Nucleus accumbens (tissue), 56 donors: ENCODE results near the gene TIAM2.
"Not testable (repeated sequence)": the region's sequence is repeated elsewhere in the genome, so short reads cannot be mapped to it uniquely, and the experiment has no call there.

Experiments used
- DNase-seq, 56 donors: peaks; one replicate each; lab custom pipeline; 2025; lab: John Stamatoyannopoulos, UW

The TIAM2 gene

DNA sequence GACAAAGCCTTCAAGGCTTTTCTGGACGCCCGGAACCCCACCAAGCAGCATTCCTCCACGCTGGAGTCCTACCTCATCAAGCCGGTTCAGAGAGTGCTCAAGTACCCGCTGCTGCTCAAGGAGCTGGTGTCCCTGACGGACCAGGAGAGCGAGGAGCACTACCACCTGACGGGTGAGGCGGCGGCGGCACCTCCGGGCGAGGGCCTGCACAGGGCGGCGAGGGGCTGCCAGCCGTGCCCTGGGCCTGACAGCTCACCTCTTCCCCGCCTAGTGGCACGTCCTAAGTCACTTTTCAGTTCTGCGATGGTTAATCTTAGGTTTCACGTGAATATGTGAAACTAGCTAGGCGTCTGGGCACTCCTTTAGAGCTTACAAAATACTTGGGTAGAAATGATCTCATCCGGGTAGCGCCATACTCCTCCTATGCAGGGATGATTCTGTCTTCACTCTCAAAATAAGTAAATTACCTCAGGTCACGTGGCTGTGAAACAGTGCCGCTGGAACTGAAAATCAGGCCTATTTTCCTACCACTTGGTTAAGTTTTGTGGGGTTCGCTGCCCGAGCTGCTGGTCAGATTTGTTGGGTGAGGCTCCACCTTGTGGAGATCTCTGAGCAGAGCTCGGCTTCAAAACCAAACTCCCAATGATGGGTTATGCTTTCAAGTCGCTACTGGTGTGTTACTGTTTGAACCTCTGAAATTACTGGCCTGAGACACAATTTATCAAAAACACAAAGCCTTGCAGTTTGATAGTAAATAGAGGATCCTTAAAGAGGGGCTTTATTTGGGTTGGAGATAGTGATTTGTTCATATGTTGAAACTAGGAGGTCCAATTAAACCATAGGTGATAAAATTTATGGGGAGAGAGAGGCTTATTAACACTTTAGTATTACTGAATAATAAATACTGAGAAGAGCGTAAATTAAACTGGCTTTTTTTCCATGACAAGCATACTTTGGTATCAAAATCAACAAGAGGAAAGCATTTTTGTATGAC, 253.2 kb downstream of the TIAM2 start:
- peak in 43 of 56 donors; percentile 14 to 79 (median 35) for DNase-seq

DNA sequence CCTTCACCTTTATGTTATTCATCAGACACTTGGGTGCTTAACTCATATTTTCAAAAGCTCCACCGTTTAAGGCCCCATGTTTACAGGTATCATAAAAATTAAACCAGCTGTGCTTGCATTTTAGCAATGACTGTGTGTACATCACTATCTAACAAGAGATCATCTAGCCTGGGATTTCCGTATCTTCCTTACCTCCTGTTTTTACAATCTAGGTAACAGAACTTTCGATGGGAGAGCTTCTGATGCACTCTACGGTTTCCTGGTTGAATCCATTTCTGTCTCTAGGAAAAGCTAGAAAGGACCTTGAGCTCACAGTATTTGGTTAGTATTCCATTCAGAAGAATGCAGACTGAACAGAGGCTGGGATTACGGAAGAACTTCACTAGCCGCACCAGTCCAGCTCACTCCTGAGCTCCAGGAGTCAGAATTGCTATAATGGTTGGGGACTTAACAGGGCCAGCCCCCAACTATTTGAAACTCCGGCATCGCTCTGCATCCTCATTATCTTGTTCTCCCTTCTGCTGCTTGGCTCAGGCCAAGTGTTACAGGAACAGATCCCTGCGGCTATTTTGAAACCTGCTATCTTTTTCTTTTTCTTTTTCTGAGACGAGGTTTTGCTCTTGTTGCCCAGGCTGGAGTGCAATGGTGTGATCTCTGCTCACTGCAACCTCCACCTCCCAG, 255.7 kb downstream of the TIAM2 start:
- DNase-seq = no peak

DNA sequence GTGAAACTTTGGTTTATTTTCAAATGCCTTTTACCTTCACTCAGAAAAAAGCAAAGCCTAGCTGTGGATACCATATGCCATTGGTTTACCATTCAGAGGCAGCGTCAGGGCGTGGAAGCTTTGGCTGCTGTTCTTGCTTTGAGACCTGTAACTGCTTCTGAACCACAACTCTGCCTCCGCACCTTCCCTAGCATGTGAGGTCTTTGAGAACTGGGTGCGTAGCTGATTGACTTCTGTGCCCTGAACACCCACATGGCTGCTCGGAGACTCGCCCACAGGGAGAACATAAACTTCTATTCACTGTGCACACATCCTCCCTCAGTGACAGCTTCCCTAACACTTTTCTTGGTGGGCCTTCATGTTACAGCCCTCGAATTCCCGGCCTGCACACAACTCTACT, 257.5 kb downstream of the TIAM2 start:
- peak in 24 of 56 donors; percentile 11 to 80 (median 36) for DNase-seq

DNA sequence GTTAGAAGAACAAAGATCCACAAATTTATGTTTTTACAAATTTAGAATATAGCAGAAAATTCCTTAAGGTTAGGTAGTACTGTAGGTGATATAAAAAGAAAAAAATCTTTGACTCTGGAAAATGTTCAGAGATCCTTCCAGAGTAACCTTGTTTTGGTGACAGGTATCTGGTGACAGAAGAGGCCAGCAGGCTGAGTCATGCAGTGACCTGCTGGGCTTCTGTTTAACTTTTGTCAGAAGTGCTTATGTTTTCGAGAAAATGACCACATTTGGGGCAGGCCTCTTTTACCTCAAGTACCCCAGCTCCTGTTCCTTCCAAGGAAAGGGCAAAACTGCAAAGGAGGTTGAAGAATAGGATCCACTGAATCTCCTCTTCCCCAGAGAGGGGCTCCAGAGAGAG, 258.2 kb downstream of the TIAM2 start:
- DNase-seq = no peak

DNA sequence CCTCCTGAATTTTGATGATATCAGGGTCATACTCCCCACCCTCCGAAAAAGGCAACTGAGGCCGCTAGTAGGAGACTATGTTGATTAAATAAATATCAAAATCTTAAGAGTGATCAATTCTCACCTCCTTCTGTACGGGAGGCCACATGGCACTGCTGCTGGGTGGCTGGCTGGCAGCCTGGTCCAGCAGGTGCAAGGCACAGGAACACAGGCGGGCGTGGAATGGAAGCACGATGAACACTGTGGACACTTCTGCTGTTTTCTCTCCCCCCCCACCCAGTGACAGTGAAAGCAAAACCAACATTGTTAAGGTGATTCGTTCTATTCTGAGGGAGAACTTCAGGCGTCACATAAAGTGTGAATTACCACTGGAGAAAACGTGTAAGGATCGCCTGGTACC, 259.0 kb downstream of the TIAM2 start:
- DNase-seq = no peak

DNA sequence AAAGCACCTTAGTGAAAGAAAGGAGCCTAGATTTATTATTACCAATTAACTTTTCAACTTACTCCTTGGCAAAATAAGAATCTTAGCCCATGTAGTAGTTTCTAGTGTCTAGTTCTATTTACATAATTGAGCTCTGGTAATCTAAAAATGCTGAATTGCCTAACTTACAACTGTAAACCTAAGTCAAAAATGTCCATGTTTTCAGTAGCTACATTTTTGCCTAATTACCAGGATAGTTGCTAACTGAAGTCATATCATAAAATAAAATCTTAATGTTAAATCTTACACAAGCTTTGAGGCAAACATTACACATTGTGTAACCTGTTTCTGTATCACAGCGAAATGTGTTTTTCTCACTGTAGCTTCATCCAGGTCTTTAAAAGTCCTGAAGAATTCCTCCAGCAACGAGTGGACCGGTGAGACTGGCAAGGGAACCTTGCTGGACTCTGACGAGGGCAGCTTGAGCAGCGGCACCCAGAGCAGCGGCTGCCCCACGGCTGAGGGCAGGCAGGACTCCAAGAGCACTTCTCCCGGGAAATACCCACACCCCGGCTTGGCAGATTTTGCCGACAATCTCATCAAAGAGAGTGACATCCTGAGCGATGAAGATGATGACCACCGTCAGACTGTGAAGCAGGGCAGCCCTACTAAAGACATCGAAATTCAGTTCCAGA, 261.1 kb downstream of the TIAM2 start:
- DNase-seq = no peak

DNA sequence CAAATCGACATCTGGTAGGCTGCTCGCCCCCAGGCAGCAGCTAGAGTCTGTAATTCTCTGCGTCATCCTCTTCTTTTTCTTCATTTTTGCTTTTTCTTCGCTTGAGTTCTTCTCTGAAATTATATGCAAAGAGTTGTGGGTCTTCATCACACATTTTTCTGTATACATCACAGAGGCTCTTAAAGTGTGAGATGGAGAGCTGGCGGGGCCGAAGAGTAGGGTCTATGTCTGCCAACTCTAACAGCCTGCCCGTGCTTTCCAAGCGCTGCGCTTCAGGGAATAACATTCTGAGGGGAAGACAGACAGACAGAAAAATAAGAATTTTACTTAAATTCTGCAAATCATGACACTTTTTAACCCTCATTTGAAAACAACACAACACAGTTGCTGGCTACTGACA, 262.7 kb downstream of the TIAM2 start:
- DNase-seq = no peak

DNA sequence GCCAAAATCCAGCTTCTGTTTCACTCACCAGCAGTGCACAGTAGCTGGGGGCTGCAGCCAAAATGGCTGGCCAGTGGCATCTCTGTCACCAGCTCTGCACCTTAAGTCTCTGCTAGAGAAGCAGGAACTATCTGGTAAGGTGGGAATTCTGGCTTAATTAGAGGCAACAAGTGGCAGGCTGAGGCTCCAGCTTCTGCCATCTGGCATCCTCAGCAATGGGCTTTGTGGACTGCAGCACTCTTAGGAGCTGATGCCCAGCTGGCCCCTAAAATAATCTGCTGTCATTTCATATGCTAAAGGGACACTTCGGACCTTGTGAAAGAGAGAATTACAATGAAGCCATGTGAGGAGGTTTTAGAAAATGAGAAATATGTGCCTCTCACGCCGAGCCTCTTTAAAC, 264.1 kb downstream of the TIAM2 start:
- DNase-seq = no peak

DNA sequence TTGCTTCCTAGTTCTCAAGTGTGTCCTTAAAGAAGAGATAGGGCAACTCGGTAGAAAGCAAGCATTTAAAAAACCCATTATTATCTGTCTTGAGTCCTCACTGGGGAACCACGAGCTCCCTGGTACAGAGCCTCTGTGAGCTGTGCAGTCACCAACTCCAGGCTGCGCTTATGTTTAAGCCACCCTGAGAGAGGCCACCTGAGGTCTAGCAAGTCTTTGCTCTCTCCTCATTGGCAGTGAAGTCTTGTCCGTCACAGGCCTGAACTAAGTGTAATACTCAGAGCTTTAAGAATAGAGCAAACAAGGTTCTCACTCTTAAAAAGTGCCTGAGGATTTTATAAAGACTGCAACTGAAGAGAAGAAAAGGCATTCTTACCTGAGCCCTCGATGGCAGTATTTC, 264.8 kb downstream of the TIAM2 start:
- DNase-seq = no peak

DNA sequence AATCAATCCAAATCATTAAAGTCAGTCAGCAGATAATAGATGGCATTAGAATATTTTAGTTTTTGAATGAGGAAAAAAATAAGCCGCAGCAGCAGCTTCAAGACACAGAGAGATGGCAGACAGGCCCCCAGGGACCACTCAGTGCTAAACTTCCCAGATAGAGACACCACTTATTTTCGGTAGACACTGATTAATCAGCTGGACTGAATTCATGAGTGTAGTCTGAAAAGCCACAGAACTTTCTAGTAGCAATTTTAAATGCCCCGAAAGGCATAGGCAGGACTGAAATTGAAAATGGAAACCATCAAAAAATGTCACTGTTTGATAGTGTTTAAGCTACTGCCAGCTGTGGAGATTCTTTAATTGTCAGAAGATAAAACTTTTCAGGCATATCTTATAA, 265.6 kb downstream of the TIAM2 start:
- DNase-seq = no peak

DNA sequence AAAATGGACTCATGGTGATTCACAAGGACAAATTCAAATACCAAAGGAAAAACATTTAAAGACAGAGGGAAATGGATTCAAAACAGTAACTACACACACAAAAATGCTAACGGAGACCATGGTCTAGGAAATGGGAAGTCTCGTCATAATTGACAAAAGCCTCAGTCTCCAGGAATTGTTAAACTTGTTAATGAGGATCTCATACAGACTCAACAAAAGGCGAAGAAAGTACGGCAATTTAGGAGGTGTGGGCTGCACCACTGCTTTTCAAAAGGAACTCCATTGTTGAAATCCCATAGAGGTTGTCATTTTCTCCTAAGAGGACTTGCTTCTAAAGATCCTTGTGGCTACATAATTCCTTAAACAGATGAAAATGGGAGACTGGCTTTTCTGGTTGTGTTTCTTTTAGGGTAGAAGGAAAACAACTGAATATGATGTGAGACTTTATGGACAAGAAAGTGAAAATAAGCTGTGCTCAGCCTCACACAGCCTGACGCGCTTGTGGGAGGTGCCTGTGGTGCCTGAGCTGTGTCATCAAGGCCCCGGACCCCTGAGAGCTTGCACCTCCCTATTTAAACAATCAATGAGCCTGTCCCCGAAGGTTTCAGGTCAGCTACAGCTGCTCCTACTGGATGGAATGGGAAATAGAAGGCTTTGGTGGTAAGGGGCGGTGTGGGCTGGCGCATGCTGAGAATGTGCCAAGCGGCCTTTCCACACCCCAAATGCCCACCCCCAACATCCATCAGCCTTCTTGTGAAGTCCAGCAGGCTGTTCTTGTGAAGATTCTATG, 266.2 kb downstream of the TIAM2 start:
- no peak for DNase-seq

DNA sequence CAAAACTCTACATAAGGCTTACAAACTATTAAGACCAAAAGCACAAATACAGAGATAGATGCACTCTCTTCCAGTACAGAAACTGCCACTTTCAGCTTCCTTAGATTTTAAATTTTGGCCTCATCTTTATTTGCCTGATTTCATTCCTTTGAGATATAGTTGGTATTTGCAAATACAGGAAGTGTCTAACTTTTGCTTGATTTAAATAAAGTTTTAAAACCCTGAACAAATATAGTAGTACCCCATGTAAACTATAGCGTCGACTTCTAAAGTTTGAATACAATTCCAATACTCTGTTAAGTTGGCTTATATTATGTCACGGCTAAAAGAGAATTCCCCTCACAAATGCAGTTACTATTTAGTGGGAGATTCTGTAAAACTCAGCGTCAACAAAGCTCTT, 267.5 kb downstream of the TIAM2 start:
- DNase-seq = no peak

DNA sequence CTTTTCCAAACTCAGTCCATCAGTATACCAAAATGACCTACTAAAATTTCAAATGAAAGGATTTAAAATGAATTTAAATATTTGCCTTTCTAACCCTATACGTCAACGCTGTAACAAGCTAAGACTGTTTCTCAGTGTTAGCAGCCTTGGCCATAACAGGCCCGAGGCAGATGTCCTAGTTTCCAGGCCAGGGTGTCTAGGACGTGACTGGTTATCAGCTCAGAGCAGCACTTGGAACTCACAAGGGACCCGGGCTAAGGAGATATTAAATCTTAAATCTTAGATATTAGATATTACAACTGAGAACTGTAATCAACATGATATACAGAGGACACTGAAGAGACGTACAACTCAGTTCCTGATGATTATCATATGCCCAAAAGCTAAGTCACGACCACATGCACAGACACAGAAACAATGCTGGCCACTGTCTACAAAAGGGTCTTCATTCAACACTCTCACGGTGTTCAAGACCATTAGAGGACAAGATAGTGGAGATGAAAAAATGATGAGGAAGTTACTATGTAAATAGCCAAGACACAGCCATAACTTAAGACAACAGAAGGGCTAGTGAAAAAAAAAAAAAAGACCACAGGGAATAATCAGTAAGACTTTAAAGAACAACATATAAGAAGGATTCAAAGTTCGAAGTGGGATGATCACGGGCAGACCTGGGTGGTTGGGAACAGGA, 268.4 kb downstream of the TIAM2 start, which contains the start of gene CLDN20:
CLDN20 (plus strand) TSS at position 641 of the 691 bp plus-strand sequence. CDS start 11,707 bp downstream, outside the sequence.
- DNase-seq = no peak

DNA sequence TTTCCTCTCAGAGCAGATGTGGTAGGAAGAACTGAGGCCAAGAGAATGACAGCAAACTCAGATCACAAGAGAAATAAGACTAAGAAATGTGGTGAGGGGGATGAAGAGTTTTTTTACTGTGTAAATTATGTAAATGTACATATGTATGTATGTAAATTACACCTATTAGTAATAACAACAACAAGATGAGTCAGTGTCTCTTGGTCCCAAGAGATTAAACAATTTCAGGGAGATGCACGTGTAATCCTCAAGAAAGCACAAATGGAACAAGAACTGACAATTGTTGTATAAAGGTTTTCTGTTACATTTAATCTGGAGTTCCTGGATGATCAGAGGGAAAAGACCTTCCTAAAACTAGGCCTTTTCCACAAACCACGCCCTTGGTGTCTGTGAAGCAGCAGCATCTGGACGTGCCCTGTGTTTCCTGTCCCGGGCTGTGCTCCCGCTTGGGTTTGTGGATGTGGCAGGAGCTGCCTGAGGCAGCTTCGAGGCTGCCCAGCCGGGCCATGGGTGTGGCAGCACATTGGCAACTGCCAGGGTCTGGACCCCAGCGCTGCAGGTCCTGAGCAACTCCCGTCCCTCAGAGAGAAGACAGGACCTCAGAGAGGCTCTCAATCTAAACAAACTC, 269.7 kb downstream of the TIAM2 start:
- DNase-seq = peak in 4 of 56 donors; percentile 13 to 30 (median 22)

DNA sequence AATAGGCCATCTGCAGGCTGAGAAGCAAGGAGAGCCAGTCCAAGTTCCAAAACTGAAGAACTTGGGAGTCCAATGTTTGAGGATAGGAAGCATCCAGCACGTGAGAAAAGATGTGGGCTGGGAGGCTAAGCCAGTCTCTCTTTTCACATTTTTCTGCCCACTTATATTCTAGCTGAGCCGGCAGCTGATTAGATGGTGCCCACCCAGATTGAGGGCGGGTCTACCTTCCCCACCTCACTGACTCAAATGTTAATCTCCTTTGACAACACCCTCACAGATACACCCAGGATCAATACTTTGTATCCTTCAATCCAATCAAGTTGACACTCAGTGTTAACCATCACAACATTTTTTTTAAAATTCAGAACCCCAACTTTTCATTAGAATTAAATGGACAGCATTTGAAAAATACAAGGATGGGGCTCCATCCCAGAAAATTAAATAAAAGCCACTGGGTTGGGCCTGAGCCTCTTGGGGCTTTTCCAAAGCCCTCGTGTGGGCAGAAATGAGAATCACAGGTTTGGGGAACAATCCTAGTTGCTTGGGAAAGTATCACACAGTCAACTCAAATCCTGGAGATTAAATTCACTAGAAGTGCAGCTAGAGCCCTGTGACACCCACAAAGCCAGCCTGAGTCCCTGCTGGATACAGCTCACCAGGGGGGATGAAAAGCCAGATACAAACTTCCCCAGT, 270.9 kb downstream of the TIAM2 start:
- no peak for DNase-seq

DNA sequence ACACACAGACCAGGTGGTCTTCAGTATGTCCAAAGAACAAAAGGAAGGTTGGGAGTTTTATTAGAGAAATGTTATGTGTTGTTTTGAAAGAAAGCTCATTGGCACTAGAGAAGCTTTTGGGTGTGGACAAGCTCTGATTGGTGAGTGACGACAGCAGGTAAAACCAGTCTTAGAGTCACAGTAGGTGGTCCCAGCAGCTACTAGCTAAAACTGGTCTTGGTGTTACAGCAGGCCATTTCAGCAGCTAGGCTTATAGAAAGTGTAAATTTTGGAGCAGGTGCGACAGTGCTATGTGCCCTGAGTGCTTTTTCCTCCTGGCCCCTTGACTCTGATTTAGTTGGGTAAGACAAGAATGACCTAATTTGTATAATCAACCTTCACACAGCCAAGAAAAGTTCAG, 272.3 kb downstream of the TIAM2 start:
- no peak for DNase-seq

DNA sequence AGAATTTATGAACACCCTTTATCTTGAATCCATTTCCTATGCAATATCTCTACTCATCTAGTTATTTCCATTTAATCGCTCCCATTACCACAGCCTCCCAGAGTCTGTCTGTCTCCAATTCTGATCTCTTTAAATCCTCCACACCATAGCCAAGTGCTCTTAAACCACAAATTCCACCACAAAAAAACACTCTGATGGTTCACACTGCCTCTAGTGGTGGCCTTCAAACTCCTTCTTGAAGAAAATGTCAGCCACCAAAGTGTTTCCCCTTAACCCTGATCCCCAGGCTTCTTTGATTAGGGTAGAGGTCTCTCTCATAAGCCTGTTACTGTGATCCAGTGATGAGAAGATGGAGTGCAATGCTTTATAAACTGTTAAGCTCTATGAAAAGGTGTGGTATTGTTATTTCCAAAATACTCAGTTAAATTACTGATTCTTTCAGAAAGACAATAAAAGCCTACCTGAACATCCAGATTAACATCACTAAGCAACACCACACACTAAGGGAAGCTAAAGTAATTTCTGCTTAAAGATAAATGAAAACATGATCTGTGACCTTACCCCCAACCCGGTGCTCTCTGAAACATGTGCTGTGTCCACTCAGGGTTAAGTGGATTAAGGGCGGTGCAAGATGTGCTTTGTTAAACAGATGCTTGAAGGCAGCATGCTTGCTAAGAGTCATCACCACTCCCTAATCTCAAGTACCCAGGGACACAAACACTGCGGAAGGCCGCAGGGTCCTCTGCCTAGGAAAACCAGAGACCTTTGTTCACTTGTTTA, 273.2 kb downstream of the TIAM2 start:
- not testable (repeated sequence) for DNase-seq

DNA sequence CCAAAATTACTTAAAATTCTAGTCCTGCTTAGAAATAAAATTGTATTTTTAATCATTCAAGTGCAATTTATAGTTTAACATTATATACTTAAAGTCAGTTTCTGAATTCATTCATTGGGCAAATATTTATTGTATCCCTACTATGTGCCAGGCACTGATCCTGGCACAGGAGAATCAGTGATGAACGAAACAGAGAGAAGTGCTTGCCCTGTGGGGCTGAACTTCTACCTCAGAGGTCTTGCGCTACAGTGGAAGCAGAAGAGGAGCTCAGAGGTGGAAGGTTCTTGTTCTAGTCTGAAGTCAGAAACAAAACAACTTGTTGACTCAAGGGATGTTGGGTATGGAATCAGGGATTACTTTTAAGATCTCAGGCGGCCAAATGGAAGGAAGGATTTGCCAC, 274.6 kb downstream of the TIAM2 start:
- DNase-seq = no peak
